Measurements from ENCODE around the gene STK33.

Gene STK33

DNA sequence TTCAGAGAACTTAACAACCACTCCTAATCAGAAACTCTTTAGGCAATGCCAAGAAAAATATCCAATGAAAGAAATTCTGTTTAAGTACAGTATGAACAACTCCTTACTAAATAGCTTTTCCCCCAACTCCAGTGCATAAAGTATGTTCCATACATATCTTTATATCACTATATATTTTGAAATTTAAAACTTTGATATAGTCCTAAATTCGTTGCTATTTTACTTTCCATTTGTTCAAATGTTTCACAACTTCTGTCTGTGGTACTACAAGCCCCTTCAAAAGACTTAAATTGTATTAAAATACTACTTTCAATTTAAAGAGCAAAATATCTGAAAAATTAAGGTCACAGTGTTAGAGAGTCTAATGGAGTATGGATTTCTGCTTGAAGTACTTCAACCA, 52.6 kb downstream of the STK33 start:
- TF ChIP-seq TCF12 (IDR thresholded peaks at IDR 0.05; ENCODE audit: low read depth): no peak
- TF ChIP-seq FOXM1 (IDR thresholded peaks at IDR 0.05; ENCODE audit: borderline replicate concordance, low read depth): no peak
- TF ChIP-seq TEAD4 (IDR thresholded peaks at IDR 0.05): no peak
- TF ChIP-seq, protein P1, sequence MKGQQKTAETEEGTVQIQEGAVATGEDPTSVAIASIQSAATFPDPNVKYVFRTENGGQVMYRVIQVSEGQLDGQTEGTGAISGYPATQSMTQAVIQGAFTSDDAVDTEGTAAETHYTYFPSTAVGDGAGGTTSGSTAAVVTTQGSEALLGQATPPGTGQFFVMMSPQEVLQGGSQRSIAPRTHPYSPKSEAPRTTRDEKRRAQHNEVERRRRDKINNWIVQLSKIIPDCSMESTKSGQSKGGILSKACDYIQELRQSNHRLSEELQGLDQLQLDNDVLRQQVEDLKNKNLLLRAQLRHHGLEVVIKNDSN (IDR thresholded peaks at IDR 0.05): no peak
- no peak for TF ChIP-seq CEBPB (IDR thresholded peaks at IDR 0.05)
- no peak for TF ChIP-seq ZBTB7A (IDR thresholded peaks at IDR 0.05; ENCODE audit: low read depth)
- TF ChIP-seq, protein P2, sequence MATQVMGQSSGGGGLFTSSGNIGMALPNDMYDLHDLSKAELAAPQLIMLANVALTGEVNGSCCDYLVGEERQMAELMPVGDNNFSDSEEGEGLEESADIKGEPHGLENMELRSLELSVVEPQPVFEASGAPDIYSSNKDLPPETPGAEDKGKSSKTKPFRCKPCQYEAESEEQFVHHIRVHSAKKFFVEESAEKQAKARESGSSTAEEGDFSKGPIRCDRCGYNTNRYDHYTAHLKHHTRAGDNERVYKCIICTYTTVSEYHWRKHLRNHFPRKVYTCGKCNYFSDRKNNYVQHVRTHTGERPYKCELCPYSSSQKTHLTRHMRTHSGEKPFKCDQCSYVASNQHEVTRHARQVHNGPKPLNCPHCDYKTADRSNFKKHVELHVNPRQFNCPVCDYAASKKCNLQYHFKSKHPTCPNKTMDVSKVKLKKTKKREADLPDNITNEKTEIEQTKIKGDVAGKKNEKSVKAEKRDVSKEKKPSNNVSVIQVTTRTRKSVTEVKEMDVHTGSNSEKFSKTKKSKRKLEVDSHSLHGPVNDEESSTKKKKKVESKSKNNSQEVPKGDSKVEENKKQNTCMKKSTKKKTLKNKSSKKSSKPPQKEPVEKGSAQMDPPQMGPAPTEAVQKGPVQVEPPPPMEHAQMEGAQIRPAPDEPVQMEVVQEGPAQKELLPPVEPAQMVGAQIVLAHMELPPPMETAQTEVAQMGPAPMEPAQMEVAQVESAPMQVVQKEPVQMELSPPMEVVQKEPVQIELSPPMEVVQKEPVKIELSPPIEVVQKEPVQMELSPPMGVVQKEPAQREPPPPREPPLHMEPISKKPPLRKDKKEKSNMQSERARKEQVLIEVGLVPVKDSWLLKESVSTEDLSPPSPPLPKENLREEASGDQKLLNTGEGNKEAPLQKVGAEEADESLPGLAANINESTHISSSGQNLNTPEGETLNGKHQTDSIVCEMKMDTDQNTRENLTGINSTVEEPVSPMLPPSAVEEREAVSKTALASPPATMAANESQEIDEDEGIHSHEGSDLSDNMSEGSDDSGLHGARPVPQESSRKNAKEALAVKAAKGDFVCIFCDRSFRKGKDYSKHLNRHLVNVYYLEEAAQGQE (IDR thresholded peaks at IDR 0.05; ENCODE audit: low read depth): no peak
- TF ChIP-seq YY1 (IDR thresholded peaks at IDR 0.05; ENCODE audit: low read depth): no peak
- TF ChIP-seq CREB1 (IDR thresholded peaks at IDR 0.05; ENCODE audit: low read depth): no peak
- no peak for TF ChIP-seq EGR1 (IDR thresholded peaks at IDR 0.05)
- TF ChIP-seq RAD21 (IDR thresholded peaks at IDR 0.05; ENCODE audit: low read depth): no peak

DNA sequence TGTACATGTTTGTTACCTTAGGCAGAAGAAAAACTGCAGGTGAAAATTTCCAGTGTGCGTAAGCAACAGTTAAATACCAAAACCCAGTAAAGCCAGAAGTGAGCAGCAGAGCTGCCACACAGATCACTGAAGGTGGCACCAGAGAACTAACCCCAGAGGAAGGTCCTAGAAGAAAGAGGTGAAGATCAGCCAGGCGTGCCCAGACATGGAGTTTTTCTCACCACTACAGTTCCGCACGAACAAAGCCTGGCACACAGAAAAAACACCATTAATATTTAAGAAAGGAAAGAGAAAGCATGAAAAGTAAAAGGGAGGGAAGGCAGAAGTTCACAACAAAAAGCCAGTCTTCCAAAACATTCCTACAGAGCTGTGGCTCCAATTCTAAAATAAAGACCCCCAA, 60.7 kb downstream of the STK33 start:
- TF ChIP-seq ZBTB7A (IDR thresholded peaks at IDR 0.05; ENCODE audit: low read depth) (no peak), YY1 (IDR thresholded peaks at IDR 0.05; ENCODE audit: low read depth) (no peak), CREB1 (IDR thresholded peaks at IDR 0.05; ENCODE audit: low read depth) (no peak), TEAD4 (IDR thresholded peaks at IDR 0.05) (no peak), FOXM1 (IDR thresholded peaks at IDR 0.05; ENCODE audit: borderline replicate concordance, low read depth) (no peak), TCF12 (IDR thresholded peaks at IDR 0.05; ENCODE audit: low read depth) (no peak), EGR1 (IDR thresholded peaks at IDR 0.05) (no peak), EP300 (IDR thresholded peaks at IDR 0.05; ENCODE audit: borderline replicate concordance) (no peak), TAF1 (IDR thresholded peaks at IDR 0.05; ENCODE audit: low read depth) (no peak)

DNA sequence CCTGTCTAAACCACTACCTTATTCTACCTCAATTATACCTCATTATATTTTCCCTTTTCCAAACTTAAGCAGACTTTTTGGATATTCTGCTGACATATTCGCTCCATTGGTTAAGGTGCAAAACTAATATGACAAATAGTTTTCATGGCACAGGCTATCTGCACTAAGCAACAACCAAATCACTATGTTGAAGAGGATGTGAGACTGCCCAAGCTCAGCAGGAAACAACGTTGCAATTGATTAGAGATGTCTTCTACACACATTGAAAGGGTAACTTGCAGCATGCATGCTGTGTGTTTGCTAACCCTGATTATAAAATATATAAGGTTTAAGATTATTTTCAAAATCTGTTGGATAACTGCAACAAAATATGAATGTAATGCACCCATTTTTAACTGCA, 61.6 kb downstream of the STK33 start:
- TF ChIP-seq CREB1 (IDR thresholded peaks at IDR 0.05; ENCODE audit: low read depth): no peak
- no peak for TF ChIP-seq TAF1 (IDR thresholded peaks at IDR 0.05; ENCODE audit: low read depth)
- TF ChIP-seq, protein P1 (IDR thresholded peaks at IDR 0.05): no peak
- TF ChIP-seq EP300 (IDR thresholded peaks at IDR 0.05; ENCODE audit: borderline replicate concordance): no peak
- no peak for TF ChIP-seq EGR1 (IDR thresholded peaks at IDR 0.05)
- TF ChIP-seq YY1 (IDR thresholded peaks at IDR 0.05; ENCODE audit: low read depth): no peak
- TF ChIP-seq, protein P3, sequence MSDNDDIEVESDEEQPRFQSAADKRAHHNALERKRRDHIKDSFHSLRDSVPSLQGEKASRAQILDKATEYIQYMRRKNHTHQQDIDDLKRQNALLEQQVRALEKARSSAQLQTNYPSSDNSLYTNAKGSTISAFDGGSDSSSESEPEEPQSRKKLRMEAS (IDR thresholded peaks at IDR 0.05): no peak
- TF ChIP-seq TEAD4 (IDR thresholded peaks at IDR 0.05): no peak
- no peak for TF ChIP-seq ZBTB7A (IDR thresholded peaks at IDR 0.05; ENCODE audit: low read depth)
- TF ChIP-seq NFIC (IDR thresholded peaks at IDR 0.05): no peak
- TF ChIP-seq TCF12 (IDR thresholded peaks at IDR 0.05; ENCODE audit: low read depth): no peak
- TF ChIP-seq CEBPB (IDR thresholded peaks at IDR 0.05): no peak
- TF ChIP-seq, protein P2 (IDR thresholded peaks at IDR 0.05; ENCODE audit: low read depth): no peak
- TF ChIP-seq RAD21 (IDR thresholded peaks at IDR 0.05; ENCODE audit: low read depth): no peak
- TF ChIP-seq FOXM1 (IDR thresholded peaks at IDR 0.05; ENCODE audit: borderline replicate concordance, low read depth): no peak

DNA sequence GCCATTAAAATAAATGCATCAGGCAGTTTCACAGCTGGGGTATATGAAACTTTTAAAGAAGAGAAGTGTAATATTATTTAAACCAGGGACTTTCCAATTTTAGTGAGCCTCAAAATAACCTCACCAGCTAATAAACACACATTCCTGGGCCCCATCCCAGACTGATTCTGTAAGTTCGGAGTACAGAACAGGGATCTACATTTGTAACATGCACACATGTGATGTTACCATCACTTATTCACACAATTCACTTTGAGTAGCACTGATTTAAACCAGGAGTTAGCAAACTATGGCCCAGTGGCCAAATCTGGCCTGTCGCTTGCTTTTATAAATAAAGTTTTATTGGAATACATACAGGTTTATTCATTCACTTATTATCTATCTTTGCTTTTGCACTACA, 62.0 kb downstream of the STK33 start:
- no peak for TF ChIP-seq TAF1 (IDR thresholded peaks at IDR 0.05; ENCODE audit: low read depth)
- TF ChIP-seq CEBPB (IDR thresholded peaks at IDR 0.05): no peak
- TF ChIP-seq YY1 (IDR thresholded peaks at IDR 0.05; ENCODE audit: low read depth): no peak
- TF ChIP-seq, protein P2 (IDR thresholded peaks at IDR 0.05; ENCODE audit: low read depth): no peak
- TF ChIP-seq RAD21 (IDR thresholded peaks at IDR 0.05; ENCODE audit: low read depth): no peak
- no peak for TF ChIP-seq TEAD4 (IDR thresholded peaks at IDR 0.05)
- no peak for TF ChIP-seq EGR1 (IDR thresholded peaks at IDR 0.05)
- TF ChIP-seq ZBTB7A (IDR thresholded peaks at IDR 0.05; ENCODE audit: low read depth): no peak
- TF ChIP-seq CREB1 (IDR thresholded peaks at IDR 0.05; ENCODE audit: low read depth): no peak
- TF ChIP-seq NFIC (IDR thresholded peaks at IDR 0.05): no peak
- TF ChIP-seq, protein P3 (IDR thresholded peaks at IDR 0.05): no peak
- TF ChIP-seq TCF12 (IDR thresholded peaks at IDR 0.05; ENCODE audit: low read depth): no peak
- TF ChIP-seq, protein P1 (IDR thresholded peaks at IDR 0.05): no peak

All from Ishikawa (cell line).